ENCODE results near the gene PLPP1. TPM values are rescaled to one million over a fixed set of nuclear protein-coding genes. Genes with fewer than 3 reads are reported as not detected.

PLPP1 gene
- total RNA-seq, 1 experiment from 2014 or later: 20.2 TPM

- no peak for TF ChIP-seq CTCF (IDR thresholded peaks at IDR 0.05; ENCODE audit: unreplicated experiment)
- Mint-ChIP-seq H3K27ac (ENCODE audit: unreplicated experiment) (no peak overlapping the region), H3K27me3 (ENCODE audit: unreplicated experiment) (no peaks in the 10 kb centered on the region), H3K36me3 (ENCODE audit: insufficient read depth, unreplicated experiment) (no peaks in the 10 kb centered on the region), H3K9me3 (ENCODE audit: low read depth, unreplicated experiment) (peaks cover 3% of the 10 kb centered on the region), H3K4me1 (ENCODE audit: low read depth, unreplicated experiment) (no peaks in the 10 kb centered on the region), H3K4me3 (ENCODE audit: low read depth, unreplicated experiment) (no peak overlapping the region)
- intact Hi-C loops (cut with micrococcal nuclease; ENCODE audit: unreplicated experiment): no loop called here
- no TSS peak for BruUV-seq (replicated peaks)
- CTCF ChIA-PET: no interaction called here
- DNase-seq: no peak
Measured at GRCh38 chr5:55557123-55557522, 22.4 kb upstream of the PLPP1 start.

GRCh38 chr5:55554585-55555202 is 19.9 kb upstream of the PLPP1 start:
- TF ChIP-seq CTCF (IDR thresholded peaks at IDR 0.05; ENCODE audit: unreplicated experiment): no peak
- BruUV-seq (replicated peaks): no TSS peak
- intact Hi-C loops (cut with micrococcal nuclease; ENCODE audit: unreplicated experiment): no loop called here
- no peak for DNase-seq
- CTCF ChIA-PET: no interaction called here
- Mint-ChIP-seq H3K4me1 (ENCODE audit: low read depth, unreplicated experiment) (no peaks in the 10 kb centered on the region), H3K9me3 (ENCODE audit: low read depth, unreplicated experiment) (peaks cover 3% of the 10 kb centered on the region), H3K27me3 (ENCODE audit: unreplicated experiment) (no peaks in the 10 kb centered on the region), H3K36me3 (ENCODE audit: insufficient read depth, unreplicated experiment) (no peaks in the 10 kb centered on the region), H3K27ac (ENCODE audit: unreplicated experiment) (no peak overlapping the region), H3K4me3 (ENCODE audit: low read depth, unreplicated experiment) (no peak overlapping the region)

- CTCF ChIA-PET: no interaction called here
- H3K27ac Mint-ChIP-seq (ENCODE audit: unreplicated experiment): no peak overlapping the region
- H3K36me3 Mint-ChIP-seq (ENCODE audit: insufficient read depth, unreplicated experiment): no peaks in the 10 kb centered on the region
- no peak for TF ChIP-seq CTCF (IDR thresholded peaks at IDR 0.05; ENCODE audit: unreplicated experiment)
- no TSS peak for BruUV-seq (replicated peaks)
- no peaks in the 10 kb centered on the region for H3K9me3 Mint-ChIP-seq (ENCODE audit: low read depth, unreplicated experiment)
- H3K4me3 Mint-ChIP-seq (ENCODE audit: low read depth, unreplicated experiment): no peak overlapping the region
- no peak for DNase-seq
- H3K27me3 Mint-ChIP-seq (ENCODE audit: unreplicated experiment): no peaks in the 10 kb centered on the region
- no peaks in the 10 kb centered on the region for H3K4me1 Mint-ChIP-seq (ENCODE audit: low read depth, unreplicated experiment)
- intact Hi-C loops (cut with micrococcal nuclease; ENCODE audit: unreplicated experiment): no loop called here
Measured at GRCh38 chr5:55551904-55552303, 17.1 kb upstream of the PLPP1 start.

- intact Hi-C loops (cut with micrococcal nuclease; ENCODE audit: unreplicated experiment): no loop called here
- Mint-ChIP-seq H3K4me1 (ENCODE audit: low read depth, unreplicated experiment) (no peaks in the 10 kb centered on the region), H3K4me3 (ENCODE audit: low read depth, unreplicated experiment) (no peak overlapping the region), H3K9me3 (ENCODE audit: low read depth, unreplicated experiment) (no peaks in the 10 kb centered on the region), H3K27me3 (ENCODE audit: unreplicated experiment) (no peaks in the 10 kb centered on the region), H3K27ac (ENCODE audit: unreplicated experiment) (no peak overlapping the region), H3K36me3 (ENCODE audit: insufficient read depth, unreplicated experiment) (no peaks in the 10 kb centered on the region)
- CTCF ChIA-PET: no interaction called here
- TF ChIP-seq CTCF (IDR thresholded peaks at IDR 0.05; ENCODE audit: unreplicated experiment): no peak
- no peak for DNase-seq
- BruUV-seq (replicated peaks): no TSS peak
Measured at GRCh38 chr5:55551358-55551757, 16.6 kb upstream of the PLPP1 start.
